HG02885 (cell line): ENCODE data around the gene APPL2.

Experiments used
- ATAC-seq: cut with Tn5 transposase; IDR thresholded peaks from one replicate; pipeline ENCODE4 v1.9.1; 2021; ENCODE audit warnings: mild to moderate bottlenecking; ENCODE audit not compliant: unreplicated experiment, poor library complexity

The APPL2 gene, protein sequence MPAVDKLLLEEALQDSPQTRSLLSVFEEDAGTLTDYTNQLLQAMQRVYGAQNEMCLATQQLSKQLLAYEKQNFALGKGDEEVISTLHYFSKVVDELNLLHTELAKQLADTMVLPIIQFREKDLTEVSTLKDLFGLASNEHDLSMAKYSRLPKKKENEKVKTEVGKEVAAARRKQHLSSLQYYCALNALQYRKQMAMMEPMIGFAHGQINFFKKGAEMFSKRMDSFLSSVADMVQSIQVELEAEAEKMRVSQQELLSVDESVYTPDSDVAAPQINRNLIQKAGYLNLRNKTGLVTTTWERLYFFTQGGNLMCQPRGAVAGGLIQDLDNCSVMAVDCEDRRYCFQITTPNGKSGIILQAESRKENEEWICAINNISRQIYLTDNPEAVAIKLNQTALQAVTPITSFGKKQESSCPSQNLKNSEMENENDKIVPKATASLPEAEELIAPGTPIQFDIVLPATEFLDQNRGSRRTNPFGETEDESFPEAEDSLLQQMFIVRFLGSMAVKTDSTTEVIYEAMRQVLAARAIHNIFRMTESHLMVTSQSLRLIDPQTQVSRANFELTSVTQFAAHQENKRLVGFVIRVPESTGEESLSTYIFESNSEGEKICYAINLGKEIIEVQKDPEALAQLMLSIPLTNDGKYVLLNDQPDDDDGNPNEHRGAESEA

GRCh38 chr12:105235732-105236476 is at the start of gene APPL2:
TSS of gene APPL2 (minus strand) at chr12:105236174. CDS start at chr12:105236012, 162 bp downstream.
- ATAC-seq: peak; percentile 89

DNA sequence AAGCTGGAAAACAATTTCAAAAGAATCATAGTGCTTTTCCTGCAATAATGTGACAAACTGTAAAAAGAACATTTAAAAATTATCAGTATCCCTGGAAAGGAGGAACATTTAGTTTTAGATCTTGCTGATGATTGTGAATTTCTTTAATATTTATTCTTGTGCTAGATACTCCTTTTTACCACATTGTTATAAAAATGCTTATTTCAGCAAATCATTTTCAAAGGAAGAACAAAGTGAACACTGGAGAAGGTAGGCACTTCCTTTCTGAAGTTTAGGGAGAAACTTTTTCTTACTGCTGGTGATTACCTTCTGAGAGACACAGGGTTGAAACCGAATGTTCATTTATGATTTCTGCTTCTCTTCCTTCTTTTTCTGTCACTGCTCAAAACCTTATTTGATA is 49.4 kb upstream of the APPL2 start:
- no peak for ATAC-seq

GRCh38 chr12:105281694-105282049 is 45.7 kb upstream of the APPL2 start:
- no peak for ATAC-seq

DNA sequence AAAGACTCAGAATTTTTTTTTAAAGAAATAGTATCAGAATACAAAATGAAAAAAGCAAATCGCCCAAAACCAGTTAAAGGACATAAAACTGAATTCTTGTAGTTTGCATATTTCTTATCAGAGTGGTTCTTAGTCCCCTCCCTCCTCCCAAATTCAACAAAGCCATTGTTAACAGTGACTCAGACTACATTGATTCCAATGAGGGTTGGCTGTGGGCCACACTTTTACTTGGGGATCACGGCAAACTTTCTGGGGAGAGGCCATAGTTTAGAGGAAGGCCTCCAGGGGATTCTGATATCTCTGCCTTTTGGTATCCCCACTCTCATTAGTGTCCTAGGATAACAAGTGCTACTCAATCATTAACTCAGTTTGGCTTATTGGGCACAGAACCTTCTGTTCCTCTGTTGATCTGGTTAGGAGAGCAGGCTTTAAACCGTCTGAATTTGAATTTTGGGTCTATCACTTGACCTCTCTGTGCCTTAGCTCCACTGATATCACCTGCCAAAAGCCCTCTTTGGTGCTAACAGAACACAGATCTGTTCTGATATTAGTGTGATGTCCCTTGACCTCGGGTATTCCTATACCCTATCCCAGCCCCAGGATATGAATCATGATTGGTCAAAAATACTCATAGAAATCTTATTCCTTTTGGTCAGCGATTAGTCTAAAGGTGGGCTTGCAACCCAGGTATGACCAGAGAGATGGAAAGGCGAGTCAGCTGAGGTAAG is 45.2 kb upstream of the APPL2 start:
- no peak for ATAC-seq

DNA sequence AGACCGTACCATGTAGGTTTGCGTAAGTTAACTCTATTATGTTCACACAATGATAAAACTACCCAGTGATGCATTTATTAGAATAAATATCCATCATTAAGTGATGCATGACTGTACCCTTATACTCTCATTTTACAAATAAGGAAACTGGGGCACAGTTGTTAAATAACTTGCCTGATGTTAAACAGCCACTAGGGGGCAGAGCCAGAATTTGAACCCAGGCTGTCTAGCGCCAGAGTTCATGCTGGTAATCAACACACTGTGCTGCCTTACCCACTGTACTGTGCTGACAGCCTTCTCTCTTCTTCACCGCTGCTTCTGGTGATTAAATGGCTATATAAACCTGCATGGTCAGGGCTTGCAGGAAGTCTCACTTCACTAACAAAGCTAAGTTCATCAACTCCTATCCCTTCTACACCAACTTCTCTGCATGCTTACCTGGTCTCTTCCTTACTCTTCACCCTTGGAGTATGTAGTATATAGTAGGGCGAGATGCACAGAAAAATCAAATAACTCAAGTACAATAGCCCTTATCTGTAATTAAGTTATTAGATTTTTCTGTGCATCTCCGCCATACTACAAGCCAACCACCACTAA is 43.6 kb upstream of the APPL2 start:
- ATAC-seq: peak; percentile 66

- ATAC-seq: no peak
These were observed 42.2 kb upstream of the APPL2 start for GRCh38 chr12:105278043-105278697.

GRCh38 chr12:105275997-105276733 is 40.2 kb upstream of the APPL2 start:
- no peak for ATAC-seq

GRCh38 chr12:105274571-105274970 is 38.6 kb upstream of the APPL2 start:
- ATAC-seq: no peak

DNA sequence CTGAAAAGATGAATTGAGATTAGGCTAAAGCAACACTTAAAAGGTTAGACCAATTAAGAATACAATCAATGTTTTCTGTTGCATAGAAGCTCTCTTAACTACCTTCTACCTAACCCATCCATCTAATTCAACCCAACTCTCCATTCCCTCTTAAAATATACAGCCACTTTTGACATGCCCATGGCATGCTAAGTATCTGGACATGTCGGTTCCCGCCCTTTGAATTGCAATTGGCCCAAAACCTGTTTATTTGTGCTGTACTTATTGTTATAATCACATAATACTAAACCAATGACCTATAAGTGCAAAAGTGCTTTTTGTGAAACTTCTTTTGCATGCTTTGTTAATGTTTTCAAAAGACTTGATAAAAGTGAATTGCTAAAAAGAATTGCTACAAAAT is 37.6 kb upstream of the APPL2 start:
- ATAC-seq: no peak

DNA sequence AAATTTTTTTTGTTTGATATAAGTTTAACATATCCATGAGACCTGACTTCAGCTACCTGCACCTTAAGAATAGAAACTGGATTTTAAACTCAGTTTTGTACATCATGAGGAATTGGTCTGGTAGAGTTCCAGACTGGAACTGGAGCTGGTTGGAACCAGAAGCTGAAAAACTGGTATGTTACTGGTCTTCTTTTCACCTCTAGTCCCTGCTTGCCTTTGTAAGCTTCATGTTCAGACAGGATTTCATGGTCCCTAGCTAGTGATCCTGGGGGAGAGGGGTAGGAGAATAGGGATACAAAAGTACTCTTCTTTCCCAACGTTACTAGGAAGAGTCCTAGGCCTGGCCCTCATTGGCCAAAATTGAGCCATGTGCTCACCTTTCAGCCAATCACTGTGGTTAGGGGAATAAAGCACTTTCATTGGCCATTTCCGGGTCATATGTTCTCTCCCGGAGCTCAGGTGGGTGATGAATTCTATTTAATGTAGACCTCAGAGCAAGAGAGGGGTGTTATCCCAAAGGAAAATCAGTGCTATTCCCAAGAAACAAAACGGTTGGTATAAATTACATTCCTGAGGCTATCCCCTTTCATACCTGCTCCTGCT is 36.9 kb upstream of the APPL2 start:
- no peak for ATAC-seq

DNA sequence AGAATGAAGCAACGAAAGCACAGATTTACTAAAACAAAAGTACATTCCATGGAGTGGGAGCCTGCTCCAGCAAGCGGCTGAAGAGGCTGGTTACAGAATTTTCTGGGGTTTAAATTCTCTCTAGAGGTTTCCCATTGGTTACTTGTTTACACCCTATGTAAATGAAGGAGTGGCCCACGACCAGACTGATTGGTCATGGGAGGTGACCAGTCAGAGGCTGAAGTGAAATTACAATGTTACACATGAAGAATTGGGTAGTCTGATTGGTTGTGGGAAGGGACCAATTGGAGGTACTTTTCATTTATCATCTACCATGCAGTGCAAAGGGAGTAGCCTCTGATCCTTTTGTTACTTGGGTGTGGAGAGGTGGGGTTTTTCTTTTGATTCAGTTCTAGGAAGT is 36.2 kb upstream of the APPL2 start:
- no peak for ATAC-seq

DNA sequence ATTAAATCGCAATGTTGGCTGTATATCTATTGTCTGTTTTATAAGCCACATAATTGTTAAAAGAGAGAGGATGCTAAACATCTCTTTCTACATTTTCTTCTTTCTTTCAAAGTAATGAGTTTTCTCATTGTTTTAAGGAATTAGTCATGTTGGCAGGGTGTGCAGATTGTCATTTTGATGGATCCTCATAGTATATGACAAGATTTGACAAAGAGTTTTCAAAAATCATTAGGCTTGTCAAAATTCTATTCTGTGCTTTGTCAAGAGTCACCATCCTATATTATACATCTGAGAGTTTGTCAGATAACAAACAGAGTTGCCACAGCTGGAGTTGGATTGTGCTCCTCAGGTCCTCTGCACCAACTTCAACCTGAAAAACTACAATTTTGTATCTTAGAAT is 35.4 kb upstream of the APPL2 start:
- ATAC-seq: no peak

DNA sequence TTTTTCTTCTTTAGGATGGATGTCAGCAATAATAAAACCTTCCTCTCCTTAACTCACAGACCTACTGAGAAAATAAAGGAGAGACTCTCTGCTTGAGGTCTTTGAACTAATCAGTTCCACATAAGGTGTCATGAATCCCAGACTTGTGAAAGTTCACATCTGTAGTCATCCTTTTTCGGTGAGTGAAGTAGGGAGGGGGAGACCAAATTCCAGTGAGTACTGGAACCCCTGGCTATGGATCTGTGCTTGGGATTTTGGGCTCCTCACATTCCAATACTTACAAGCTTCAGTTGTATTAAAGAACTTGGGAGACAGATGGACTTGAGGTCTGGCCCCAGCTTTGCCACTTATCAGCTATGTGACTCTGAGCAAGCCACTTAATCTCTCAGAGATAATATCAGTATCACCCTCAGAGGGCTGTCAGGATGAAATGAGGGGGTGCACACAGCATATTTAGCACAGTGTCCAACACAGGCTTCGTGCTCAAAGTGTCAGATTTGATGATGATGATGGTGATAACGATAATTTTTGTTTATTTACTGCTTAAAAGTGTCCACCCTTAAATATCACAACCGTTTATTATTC is 34.8 kb upstream of the APPL2 start:
- ATAC-seq: no peak

- no peak for ATAC-seq
These were observed 31.7 kb upstream of the APPL2 start for GRCh38 chr12:105267711-105268110.

GRCh38 chr12:105264771-105265170 is 28.8 kb upstream of the APPL2 start:
- ATAC-seq: no peak

- no peak for ATAC-seq
These were observed 26.6 kb upstream of the APPL2 start for GRCh38 chr12:105262461-105263184.

DNA sequence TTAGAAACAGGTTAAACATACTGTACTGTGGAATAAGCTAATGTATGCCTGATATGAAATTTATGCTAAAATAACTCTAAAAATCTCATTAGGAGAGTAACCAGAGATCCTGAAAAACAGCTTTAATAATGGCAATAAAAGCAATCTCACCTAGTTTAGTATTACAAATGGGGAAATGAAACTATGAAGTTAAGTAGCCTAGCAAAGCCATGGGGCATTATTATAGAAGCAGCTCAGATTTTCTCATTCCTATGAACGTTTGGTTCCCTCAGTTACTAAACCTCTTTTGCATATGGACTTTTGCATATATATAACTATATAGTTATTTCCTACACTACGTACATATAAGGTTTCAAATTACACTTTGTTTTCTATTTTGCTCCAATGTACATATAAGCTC is 25.0 kb upstream of the APPL2 start:
- ATAC-seq: no peak

GRCh38 chr12:105259226-105259625 is 23.3 kb upstream of the APPL2 start:
- no peak for ATAC-seq
